NCI-H524 (cell line): ENCODE measurements around the gene LETM1.

Experiments
- DNase-seq, 2 experiments: peaks; one replicate each; lab custom pipeline; 2025; lab: John Stamatoyannopoulos, UW

Gene LETM1

DNA sequence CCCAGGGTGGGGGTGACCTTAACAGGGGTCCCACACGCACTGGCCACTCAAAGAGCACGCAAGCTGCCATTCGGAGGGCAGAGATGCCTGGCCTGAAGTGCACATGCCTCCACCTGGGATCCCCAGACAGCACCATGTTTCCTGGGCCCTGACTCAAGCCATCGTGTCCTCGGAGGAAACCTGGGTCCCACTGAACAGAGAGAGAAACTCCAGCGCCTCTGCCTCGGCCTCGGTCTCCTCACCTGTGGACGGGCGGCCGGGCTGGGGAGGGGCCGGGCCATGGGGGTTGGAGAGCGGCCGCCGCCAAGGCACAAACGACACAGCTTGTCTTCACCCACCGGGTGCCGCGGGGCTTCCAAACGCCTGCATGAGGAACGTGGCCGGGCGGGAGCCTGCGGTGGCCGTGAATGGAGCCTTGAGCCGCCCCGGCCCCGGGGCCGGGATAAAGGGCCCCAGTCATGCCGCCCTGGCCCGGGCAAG lies 92.8 kb downstream of the LETM1 start:
- DNase-seq: no peak

DNA sequence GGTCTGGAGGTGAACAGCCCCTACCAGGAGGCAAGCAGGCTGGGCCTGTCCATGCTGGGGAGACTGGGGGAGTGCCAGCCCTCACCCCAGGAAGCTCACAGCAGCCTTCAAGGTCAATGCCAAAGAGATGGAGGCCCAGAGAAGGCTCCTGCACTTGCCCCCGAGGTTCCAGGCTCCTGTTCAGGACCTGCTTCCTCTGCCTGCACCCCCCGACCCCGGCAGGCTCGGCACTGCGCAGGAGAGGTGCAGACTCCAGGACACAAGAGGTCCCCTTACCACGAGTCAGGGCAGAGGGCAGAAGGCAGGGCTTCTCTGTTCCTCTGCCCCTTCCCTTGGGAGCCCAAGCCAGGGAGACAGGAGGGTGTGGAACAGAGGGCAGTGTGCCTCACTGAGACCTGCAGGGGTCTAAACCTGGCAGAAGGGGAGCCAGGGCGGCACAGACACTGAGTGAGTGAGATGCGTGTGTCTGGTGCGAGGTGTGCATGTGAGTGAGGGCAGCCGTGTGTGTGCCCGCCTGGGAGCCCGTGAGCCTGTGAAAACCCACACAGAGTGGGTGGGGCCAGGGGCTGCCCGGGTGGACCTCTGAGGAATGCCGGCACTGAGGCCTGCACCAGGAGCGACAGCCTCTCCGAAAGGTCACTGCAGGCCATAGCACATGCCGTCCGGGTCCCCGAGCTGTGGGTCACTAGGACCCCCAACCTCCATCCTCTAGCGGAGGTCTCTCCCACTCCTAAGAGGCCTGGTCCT lies 93.5 kb downstream of the LETM1 start:
- no peak for DNase-seq
